Measurements from ENCODE around the gene ATP2B2.

DNA sequence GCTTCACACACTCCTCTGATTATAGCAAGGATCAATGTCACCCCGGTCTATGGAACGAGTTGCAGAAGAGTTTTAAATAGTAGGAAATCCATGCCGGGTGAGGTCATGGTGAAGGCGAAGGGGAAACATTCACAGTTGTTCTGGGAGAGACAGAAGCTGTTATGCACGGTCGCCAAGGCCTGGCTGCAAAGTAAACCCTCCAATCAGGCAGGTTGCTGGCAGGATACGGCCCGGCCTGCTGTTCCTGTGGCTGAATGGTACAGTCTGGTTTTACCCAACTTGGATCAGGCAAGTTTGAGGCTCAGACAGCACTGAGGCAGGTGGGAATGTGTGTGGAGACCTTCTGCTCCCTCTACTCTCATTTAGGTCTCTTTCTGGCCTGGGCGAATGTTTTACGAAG lies 45.3 kb upstream of the ATP2B2 start:
- TF ChIP-seq EZH2 (IDR thresholded peaks at IDR 0.05), result no peak
- TF ChIP-seq ZNF274 (IDR thresholded peaks at IDR 0.05; ENCODE audit: low read depth, low read length), result no peak
- TF ChIP-seq, protein P1, sequence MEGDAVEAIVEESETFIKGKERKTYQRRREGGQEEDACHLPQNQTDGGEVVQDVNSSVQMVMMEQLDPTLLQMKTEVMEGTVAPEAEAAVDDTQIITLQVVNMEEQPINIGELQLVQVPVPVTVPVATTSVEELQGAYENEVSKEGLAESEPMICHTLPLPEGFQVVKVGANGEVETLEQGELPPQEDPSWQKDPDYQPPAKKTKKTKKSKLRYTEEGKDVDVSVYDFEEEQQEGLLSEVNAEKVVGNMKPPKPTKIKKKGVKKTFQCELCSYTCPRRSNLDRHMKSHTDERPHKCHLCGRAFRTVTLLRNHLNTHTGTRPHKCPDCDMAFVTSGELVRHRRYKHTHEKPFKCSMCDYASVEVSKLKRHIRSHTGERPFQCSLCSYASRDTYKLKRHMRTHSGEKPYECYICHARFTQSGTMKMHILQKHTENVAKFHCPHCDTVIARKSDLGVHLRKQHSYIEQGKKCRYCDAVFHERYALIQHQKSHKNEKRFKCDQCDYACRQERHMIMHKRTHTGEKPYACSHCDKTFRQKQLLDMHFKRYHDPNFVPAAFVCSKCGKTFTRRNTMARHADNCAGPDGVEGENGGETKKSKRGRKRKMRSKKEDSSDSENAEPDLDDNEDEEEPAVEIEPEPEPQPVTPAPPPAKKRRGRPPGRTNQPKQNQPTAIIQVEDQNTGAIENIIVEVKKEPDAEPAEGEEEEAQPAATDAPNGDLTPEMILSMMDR (IDR thresholded peaks at IDR 0.05 in 2 of 3, conservative IDR thresholded peaks at IDR 0.05 in 1 of 3; ENCODE audit: borderline replicate concordance in 1 of 3, insufficient read depth in 1 of 3, low read depth in 2 of 3, low read length in 2 of 3), result no peak
- TF ChIP-seq ZBTB33 (IDR thresholded peaks at IDR 0.05; ENCODE audit: extremely low read depth, insufficient replicate concordance, low read length), result no peak
- TF ChIP-seq POLR2AphosphoS5 (IDR thresholded peaks at IDR 0.05; ENCODE audit: low read depth, low read length), result no peak
- TF ChIP-seq MAX (IDR thresholded peaks at IDR 0.05), result no peak
- TF ChIP-seq CEBPB (IDR thresholded peaks at IDR 0.05; ENCODE audit: low read depth), result no peak
- TF ChIP-seq, protein P2, sequence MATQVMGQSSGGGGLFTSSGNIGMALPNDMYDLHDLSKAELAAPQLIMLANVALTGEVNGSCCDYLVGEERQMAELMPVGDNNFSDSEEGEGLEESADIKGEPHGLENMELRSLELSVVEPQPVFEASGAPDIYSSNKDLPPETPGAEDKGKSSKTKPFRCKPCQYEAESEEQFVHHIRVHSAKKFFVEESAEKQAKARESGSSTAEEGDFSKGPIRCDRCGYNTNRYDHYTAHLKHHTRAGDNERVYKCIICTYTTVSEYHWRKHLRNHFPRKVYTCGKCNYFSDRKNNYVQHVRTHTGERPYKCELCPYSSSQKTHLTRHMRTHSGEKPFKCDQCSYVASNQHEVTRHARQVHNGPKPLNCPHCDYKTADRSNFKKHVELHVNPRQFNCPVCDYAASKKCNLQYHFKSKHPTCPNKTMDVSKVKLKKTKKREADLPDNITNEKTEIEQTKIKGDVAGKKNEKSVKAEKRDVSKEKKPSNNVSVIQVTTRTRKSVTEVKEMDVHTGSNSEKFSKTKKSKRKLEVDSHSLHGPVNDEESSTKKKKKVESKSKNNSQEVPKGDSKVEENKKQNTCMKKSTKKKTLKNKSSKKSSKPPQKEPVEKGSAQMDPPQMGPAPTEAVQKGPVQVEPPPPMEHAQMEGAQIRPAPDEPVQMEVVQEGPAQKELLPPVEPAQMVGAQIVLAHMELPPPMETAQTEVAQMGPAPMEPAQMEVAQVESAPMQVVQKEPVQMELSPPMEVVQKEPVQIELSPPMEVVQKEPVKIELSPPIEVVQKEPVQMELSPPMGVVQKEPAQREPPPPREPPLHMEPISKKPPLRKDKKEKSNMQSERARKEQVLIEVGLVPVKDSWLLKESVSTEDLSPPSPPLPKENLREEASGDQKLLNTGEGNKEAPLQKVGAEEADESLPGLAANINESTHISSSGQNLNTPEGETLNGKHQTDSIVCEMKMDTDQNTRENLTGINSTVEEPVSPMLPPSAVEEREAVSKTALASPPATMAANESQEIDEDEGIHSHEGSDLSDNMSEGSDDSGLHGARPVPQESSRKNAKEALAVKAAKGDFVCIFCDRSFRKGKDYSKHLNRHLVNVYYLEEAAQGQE (IDR thresholded peaks at IDR 0.05; ENCODE audit: low read depth), result no peak
- TF ChIP-seq EZH2phosphoT487 (IDR thresholded peaks at IDR 0.05; ENCODE audit: borderline replicate concordance), result no peak
- TF ChIP-seq ATF3 (IDR thresholded peaks at IDR 0.05), result no peak

Data from HCT116 (cell line).